ENCODE results near the gene EMC8. TPM values are rescaled to one million over a fixed set of nuclear protein-coding genes. Genes with fewer than 3 reads are reported as not detected.

Gene EMC8
- polyA plus RNA-seq, 1 donor (not counting 4 experiments of a cell fraction or from before 2014, with no cell fraction given): 38.5 TPM

DNA sequence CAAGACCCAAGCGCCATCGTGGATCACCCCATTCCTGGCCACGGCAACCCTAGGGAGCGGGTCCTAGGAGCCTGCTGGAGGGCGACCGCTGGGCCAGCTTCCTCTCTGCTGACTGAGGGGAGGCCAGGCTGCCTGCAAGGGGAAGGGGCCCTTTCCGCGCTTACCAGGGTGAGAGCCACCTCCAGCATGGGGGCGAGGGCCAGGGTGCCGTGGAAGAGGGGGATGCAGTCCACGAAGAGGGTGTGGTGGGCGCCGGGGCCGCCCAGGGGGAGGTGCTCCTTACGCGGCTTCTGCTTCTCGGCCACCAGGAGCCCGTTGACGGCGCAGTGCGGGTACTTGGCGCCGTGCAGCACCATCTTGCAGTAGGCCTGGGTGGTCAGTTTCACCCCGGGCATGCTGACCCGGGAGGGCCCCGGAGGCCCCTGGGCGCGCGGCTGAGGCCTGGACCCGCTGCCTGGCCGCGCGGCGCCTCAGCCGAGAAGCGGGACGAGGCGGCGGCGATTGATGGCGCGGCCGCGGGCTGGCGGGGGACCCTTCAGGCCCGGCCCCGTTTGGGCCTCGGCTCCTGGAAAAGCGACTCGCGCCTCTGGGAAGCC is 345 bp downstream of the EMC8 start:
- dilution Hi-C loops (cut with MboI; ENCODE audit: extremely low pct_ligation_motif_present, low sequenced_read_pairs): no loop called here
- Histone ChIP-seq H2AFZ (ENCODE audit: control insufficient read depth, low read length) (peak overlapping the region; percentile 69), H3K27me3 (ENCODE audit: control insufficient read depth, extremely low read depth, insufficient read depth, low read length) (no peaks in the 10 kb centered on the region), H4K20me1 (ENCODE audit: control insufficient read depth, extremely low read depth, insufficient read depth, low read length) (peaks cover 7% of the 10 kb centered on the region), H3K36me3 (ENCODE audit: control insufficient read depth in 2 of 2, extremely low read depth in 1 of 2, insufficient read depth in 2 of 2, low read length in 2 of 2) (peaks cover 20 to 42% of the 10 kb centered on the region in 2 experiments), H3K9me1 (ENCODE audit: control insufficient read depth, extremely low read depth, insufficient read depth, low read length) (no peaks in the 10 kb centered on the region), H3K27ac (ENCODE audit: control insufficient read depth, insufficient read depth, low read length) (peak overlapping the region; percentile 80), H3K9ac (ENCODE audit: control insufficient read depth, extremely low read depth, insufficient read depth, low read length) (peak overlapping the region; percentile 79), H3K4me3 (ENCODE audit: control insufficient read depth in 2 of 3, extremely low read depth in 1 of 3, insufficient read depth in 2 of 3, low read depth in 1 of 3, low read length in 3 of 3) (peak overlapping the region; percentile 88 to 99 (median 97)), H3K79me2 (ENCODE audit: control insufficient read depth, insufficient read depth, low read length) (peaks cover 98% of the 10 kb centered on the region), H3K9me3 (ENCODE audit: control insufficient read depth, low read depth, low read length) (no peaks in the 10 kb centered on the region), H3K4me1 (ENCODE audit: control insufficient read depth, extremely low read depth, insufficient read depth, low read length) (peaks cover 12% of the 10 kb centered on the region), H3K4me2 (ENCODE audit: control insufficient read depth, extremely low read depth, insufficient read depth, low read depth, low read length) (peak overlapping the region; percentile 99)
- FAIRE-seq: no peak
- no peak for TF ChIP-seq EZH2 (IDR thresholded peaks at IDR 0.05; ENCODE audit: low read length)
- TF ChIP-seq, protein P1, sequence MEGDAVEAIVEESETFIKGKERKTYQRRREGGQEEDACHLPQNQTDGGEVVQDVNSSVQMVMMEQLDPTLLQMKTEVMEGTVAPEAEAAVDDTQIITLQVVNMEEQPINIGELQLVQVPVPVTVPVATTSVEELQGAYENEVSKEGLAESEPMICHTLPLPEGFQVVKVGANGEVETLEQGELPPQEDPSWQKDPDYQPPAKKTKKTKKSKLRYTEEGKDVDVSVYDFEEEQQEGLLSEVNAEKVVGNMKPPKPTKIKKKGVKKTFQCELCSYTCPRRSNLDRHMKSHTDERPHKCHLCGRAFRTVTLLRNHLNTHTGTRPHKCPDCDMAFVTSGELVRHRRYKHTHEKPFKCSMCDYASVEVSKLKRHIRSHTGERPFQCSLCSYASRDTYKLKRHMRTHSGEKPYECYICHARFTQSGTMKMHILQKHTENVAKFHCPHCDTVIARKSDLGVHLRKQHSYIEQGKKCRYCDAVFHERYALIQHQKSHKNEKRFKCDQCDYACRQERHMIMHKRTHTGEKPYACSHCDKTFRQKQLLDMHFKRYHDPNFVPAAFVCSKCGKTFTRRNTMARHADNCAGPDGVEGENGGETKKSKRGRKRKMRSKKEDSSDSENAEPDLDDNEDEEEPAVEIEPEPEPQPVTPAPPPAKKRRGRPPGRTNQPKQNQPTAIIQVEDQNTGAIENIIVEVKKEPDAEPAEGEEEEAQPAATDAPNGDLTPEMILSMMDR (optimal IDR thresholded peaks at IDR 0.05 in 1 of 3, IDR thresholded peaks at IDR 0.05 in 1 of 3, conservative IDR thresholded peaks at IDR 0.05 in 1 of 3; ENCODE audit: extremely low read depth in 1 of 3, insufficient read depth in 2 of 3, low read length in 3 of 3): no peak
- DNase-seq (ENCODE audit: low read depth, low spot score): no peak

DNA sequence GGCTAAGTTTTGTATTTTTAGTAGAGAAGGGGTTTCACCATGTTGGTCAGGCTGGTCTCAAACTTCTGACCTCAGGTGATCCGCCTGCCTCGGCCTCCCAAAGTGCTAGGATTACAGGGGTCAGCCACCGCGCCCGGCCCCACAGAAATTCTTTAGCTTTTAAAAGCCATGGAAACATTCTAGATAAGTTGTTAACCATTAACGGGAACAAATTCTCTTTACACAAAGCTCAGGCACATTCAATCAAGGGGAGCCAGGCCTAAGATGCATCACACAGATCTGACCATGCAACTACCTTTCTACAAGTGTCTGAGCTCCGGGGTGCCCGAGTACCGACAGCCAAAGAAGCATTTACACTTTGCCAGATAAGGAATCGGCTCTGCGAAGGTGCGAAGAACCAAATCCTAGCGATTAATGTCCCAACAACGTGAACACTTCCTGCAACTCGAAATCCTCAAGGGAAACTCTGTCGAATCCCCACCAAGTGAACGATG is 1.0 kb downstream of the EMC8 start:
- no peaks in the 10 kb centered on the region for H3K9me3 ChIP-seq (ENCODE audit: control insufficient read depth, low read depth, low read length)
- H3K79me2 ChIP-seq (ENCODE audit: control insufficient read depth, insufficient read depth, low read length): peaks cover 99% of the 10 kb centered on the region
- H4K20me1 ChIP-seq (ENCODE audit: control insufficient read depth, extremely low read depth, insufficient read depth, low read length): peaks cover 7% of the 10 kb centered on the region
- TF ChIP-seq, protein P1 (optimal IDR thresholded peaks at IDR 0.05 in 1 of 3, IDR thresholded peaks at IDR 0.05 in 1 of 3, conservative IDR thresholded peaks at IDR 0.05 in 1 of 3; ENCODE audit: extremely low read depth in 1 of 3, insufficient read depth in 2 of 3, low read length in 3 of 3): no peak
- no peak for TF ChIP-seq EZH2 (IDR thresholded peaks at IDR 0.05; ENCODE audit: low read length)
- H3K9me1 ChIP-seq (ENCODE audit: control insufficient read depth, extremely low read depth, insufficient read depth, low read length): no peaks in the 10 kb centered on the region
- peaks cover 12% of the 10 kb centered on the region for H3K4me1 ChIP-seq (ENCODE audit: control insufficient read depth, extremely low read depth, insufficient read depth, low read length)
- peak overlapping the region; percentile 79 for H3K9ac ChIP-seq (ENCODE audit: control insufficient read depth, extremely low read depth, insufficient read depth, low read length)
- H3K27me3 ChIP-seq (ENCODE audit: control insufficient read depth, extremely low read depth, insufficient read depth, low read length): no peaks in the 10 kb centered on the region
- dilution Hi-C loops (cut with MboI; ENCODE audit: extremely low pct_ligation_motif_present, low sequenced_read_pairs): no loop called here
- peak overlapping the region; percentile 80 for H3K27ac ChIP-seq (ENCODE audit: control insufficient read depth, insufficient read depth, low read length)
- DNase-seq (ENCODE audit: low read depth, low spot score) (no peak), FAIRE-seq (no peak)
- H3K4me3 ChIP-seq (ENCODE audit: control insufficient read depth in 2 of 3, extremely low read depth in 1 of 3, insufficient read depth in 2 of 3, low read depth in 1 of 3, low read length in 3 of 3): peak overlapping the region; percentile 88 to 99 (median 97)
- H2AFZ ChIP-seq (ENCODE audit: control insufficient read depth, low read length): peak overlapping the region; percentile 69
- peaks cover 18 to 37% of the 10 kb centered on the region in 2 experiments for H3K36me3 ChIP-seq (ENCODE audit: control insufficient read depth in 2 of 2, extremely low read depth in 1 of 2, insufficient read depth in 2 of 2, low read length in 2 of 2)
- H3K4me2 ChIP-seq (ENCODE audit: control insufficient read depth, extremely low read depth, insufficient read depth, low read depth, low read length): peak overlapping the region; percentile 99
